Heart left ventricle (tissue), 16 donors: ENCODE results near the gene CD8A. TPM values are rescaled to one million over a fixed set of nuclear protein-coding genes. Genes with fewer than 3 reads are reported as not detected.
A peak's percentile ranks its signal among the peaks of the same experiment; 100 is the strongest.

Experiments
- ATAC-seq, 4 donors: fragments of 200-7000 bp; cut with Tn5 transposase; one replicate each; pipeline ENCODE4 v1.9.1; 2020 to 2022; ENCODE audit warnings: moderate library complexity in 4 of 4, mild to moderate bottlenecking in 3 of 4, moderate number of reproducible peaks in 1 of 4
- DNase-seq, 5 donors: peaks; one replicate each; pipeline ENCODE4 v3.0.0-alpha.2; 2020
- H3K27ac ChIP-seq, 12 donors: fragments of 200-600 bp; sonication (generic) in 4 of 12; one replicate each; pipeline versions ENCODE4 v1.5.0 to v1.8.0; 2016 to 2022; ENCODE audit warnings: mild to moderate bottlenecking in 2 of 12
- H3K27me3 ChIP-seq, 9 donors: fragments of 200-600 bp; sonication (generic) in 2 of 9; one replicate each; pipeline versions ENCODE4 v1.5.1 to v1.8.0; 2016 to 2022; ENCODE audit warnings: mild to moderate bottlenecking in 3 of 9
- H3K36me3 ChIP-seq, 9 donors: fragments of 200-600 bp; sonication (generic) in 2 of 9; one replicate each; pipeline versions ENCODE4 v1.5.0 to v1.8.0; 2018 to 2022; ENCODE audit warnings: mild to moderate bottlenecking in 2 of 9
- H3K4me1 ChIP-seq, 12 donors: fragments of 200-600 bp; sonication (generic) in 4 of 12; one replicate each; pipeline versions ENCODE4 v1.5.0 to v1.8.0; 2016 to 2022; ENCODE audit warnings: mild to moderate bottlenecking in 3 of 12
- H3K4me3 ChIP-seq, 12 donors: fragments of 200-600 bp; sonication (generic) in 4 of 12; one replicate each; pipeline versions ENCODE4 v1.5.0 to v1.8.0; 2017 to 2022; ENCODE audit warnings: mild to moderate bottlenecking in 9 of 12, moderate library complexity in 4 of 12
- H3K9me3 ChIP-seq, 12 donors: fragments of 200-600 bp; sonication (generic) in 4 of 12; one replicate each; pipeline versions ENCODE4 v1.5.0 to v1.8.0; 2016 to 2022; ENCODE audit warnings: mild to moderate bottlenecking in 1 of 12
- CTCF ChIP-seq, 12 donors: fragments of 200-600 bp; sonication (generic) in 4 of 12; IDR thresholded peaks; one replicate each; pipeline versions ENCODE4 v1.5.0 to v1.8.0; 2018 to 2022; ENCODE audit warnings: antibody characterized with exemption in 12 of 12, mild to moderate bottlenecking in 5 of 12
- POLR2A ChIP-seq, 2 donors: fragments of 450-650 bp; IDR thresholded peaks; one replicate each; pipeline ENCODE4 v1.6.1; 2017; ENCODE audit warnings: antibody characterized with exemption in 2 of 2, mild to moderate bottlenecking in 2 of 2, moderate library complexity in 2 of 2
- WGBS, 4 donors: extraction: QIAGEN DNeasy Blood & Tissue Kit in 2 of 4; methylation state at CpG; one replicate each; pipeline versions ENCODE4 v1.1.5 to v1.1.7; 2013 to 2018; 5-methylcytosine and 5-hydroxymethylcytosine counted together
- intact Hi-C, 10 donors: fragments of 100-400 bp; cut with DNase I; formaldehyde crosslinking; loops; one replicate each; pipeline versions ENCODE4 v1.11.1 to v1.14.2; 2022
- polyA plus RNA-seq, 2 donors: library from polyadenylated mRNA; stranded (reverse); fragments of 200-250 nt; gene quantifications; one replicate each; pipeline ENCODE4 v1.2.3, GENCODE V29; 2013
- total RNA-seq, 9 donors: library from RNA; depleted of rRNA in 2 of 9; stranded (reverse); fragments of >200 nt in 2 of 9; fragmentation: NEBNext Ultra II Directional in 3 of 9; extraction: Animal tissue kit (Norgen Biotek cat#: 25700) in 3 of 9; gene quantifications; one replicate each; pipeline versions ENCODE4 v1.1.0 to v1.2.4, GENCODE V29; 2016 to 2023
- donor health status: ischemic (EF 13 %, LVEDD 7.1; RV severe dilation, severe dysfunction).
- donor health status: healthy with polysubstance abuse.
- donor health status: DM: no; HTN: yes; CAD: no.
- donor health status: DM: no; HTN: no; CAD: no.
- donor health status: ischemic (EF 25% LVEDD 6.9; RV normal size, moderate dysfunction).
- donor health status: ischemic (EF 25% LVEDD 5.7; RV mildly dilated, moderate dysfunction).
- donor health status: healthy.
- donor health status: DM: yes; HTN: yes; CAD: no.
- donor health status: ischemic (EF 35%, LVEDD 5.7; RV mildly dilated, moderate dysfunction).
- donor health status: nonischemic (EF 11% LVEDD 7.7; RV severe dilation, severe dysfunction).
- donor health status: DM: yes; HTN: yes; CAD: no.
- donor health status: PGD.
- donor health status: ischemic (EF 29% LVEDD 5.4; RV normal size, mild dysfunction).
- donor health status: nonischemic (EF 23%, LVEDD 6.1; RV moderate dilation, normal function).

The CD8A gene
- total and polyA plus RNA-seq, 11 donors: 0.24 to 11.1 (median 0.43) TPM; not detected in 1

DNA sequence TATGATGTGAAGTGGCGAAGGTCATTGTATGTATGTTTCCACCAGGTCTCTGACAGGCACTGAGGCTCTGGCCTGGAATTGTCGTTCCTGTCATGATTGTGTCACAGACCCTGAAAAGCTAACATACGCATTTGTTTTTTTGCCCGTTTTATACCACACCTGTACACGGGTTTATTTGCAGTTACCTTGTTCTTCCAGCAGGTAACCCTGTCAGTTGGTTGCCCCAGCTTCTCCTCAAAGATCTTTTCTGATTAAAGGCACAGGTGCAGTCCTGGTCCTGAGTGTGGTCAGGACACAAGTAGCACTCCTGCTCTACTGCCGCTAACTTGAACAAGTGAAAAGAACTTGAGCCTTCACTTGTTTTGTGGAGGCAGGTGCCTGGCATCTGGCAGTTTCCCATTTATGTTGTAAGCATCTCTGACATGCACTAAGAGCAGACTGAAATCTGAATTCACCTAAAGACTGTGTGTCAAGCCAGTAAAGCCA, 19.9 kb downstream of the CD8A start:
- 82 to 94% (median 92%) methylated on average over 6 of the region's 6 CpGs for WGBS, 4 donors
- no peak for TF ChIP-seq POLR2A (IDR thresholded peaks at IDR 0.05)
- TF ChIP-seq CTCF (IDR thresholded peaks at IDR 0.05): no peak
- DNase-seq: no peak
- H3K9me3 ChIP-seq: no peaks in the 10 kb centered on the region
- intact Hi-C loops: no loop called here
- H3K36me3 ChIP-seq: peaks cover 0 to 98% (median 93%) of the 10 kb centered on the region in 9 donors
- no peaks in the 10 kb centered on the region for H3K27me3 ChIP-seq
- H3K4me3 ChIP-seq: no peak overlapping the region
- H3K4me1 ChIP-seq: peaks cover 0 to 34% (median 10%) of the 10 kb centered on the region in 12 donors
- ATAC-seq: no peak
- H3K27ac ChIP-seq: no peak overlapping the region

GRCh38 chr2:86769838-86770237, 20.9 kb downstream of the CD8A start:
- DNase-seq (no peak), ATAC-seq (no peak)
- Histone ChIP-seq H3K9me3 (no peaks in the 10 kb centered on the region), H3K27me3 (no peaks in the 10 kb centered on the region), H3K4me1 (peaks cover 0 to 34% (median 13%) of the 10 kb centered on the region in 12 donors), H3K4me3 (no peak overlapping the region), H3K36me3 (peaks cover 0 to 96% (median 91%) of the 10 kb centered on the region in 9 donors), H3K27ac (no peak overlapping the region)
- no peak for TF ChIP-seq CTCF (IDR thresholded peaks at IDR 0.05)
- TF ChIP-seq POLR2A (IDR thresholded peaks at IDR 0.05): no peak
- intact Hi-C loops: no loop called here
- WGBS, 4 donors: 64 to 77% (median 73%) methylated on average over 4 of the region's 4 CpGs

DNA sequence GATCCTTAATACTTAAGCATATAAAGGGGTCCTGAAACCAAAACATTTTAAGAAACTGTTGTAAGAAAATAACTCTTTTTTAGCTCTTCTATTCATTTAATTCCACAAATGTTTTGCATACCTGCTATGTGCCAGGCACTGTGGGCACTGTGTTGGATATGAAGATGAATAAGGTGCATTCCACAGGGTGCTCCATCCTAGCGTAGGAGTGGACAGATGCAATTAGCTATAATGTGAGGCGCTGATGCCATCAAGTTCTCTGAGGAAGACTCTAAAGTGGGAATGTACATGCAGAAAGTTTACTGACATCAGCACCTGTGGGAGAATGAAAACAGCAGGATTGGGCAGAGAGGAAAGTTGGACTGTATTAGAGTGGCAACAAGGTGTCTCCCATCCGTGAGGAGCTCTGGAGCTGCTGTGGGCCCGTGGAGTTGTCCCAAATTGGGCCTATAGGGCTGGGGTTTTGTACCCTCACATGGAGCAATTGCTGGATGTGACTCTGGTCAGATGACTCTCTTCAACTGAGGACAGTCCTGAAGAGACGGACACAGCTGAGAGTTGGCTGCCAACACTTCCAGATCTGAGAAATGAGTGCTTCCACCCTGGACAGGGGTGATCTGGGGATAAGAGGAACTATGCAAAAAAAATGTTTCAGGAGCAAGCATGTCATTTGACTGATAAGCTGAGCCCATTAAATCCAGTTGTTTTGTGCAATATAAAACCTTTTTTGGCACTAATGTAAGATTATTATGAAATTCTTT, 22.3 kb downstream of the CD8A start:
- ATAC-seq (peak; percentile 37 to 71 (median 61)), DNase-seq (no peak)
- 52 to 68% (median 57%) methylated on average over 5 of the region's 5 CpGs for WGBS, 4 donors
- H3K27ac ChIP-seq: no peak overlapping the region
- no peaks in the 10 kb centered on the region for H3K9me3 ChIP-seq
- H3K4me3 ChIP-seq: no peak overlapping the region
- H3K36me3 ChIP-seq: peaks cover 0 to 81% (median 77%) of the 10 kb centered on the region in 9 donors
- H3K4me1 ChIP-seq: peaks cover 0 to 38% (median 13%) of the 10 kb centered on the region in 12 donors
- intact Hi-C loops: no loop called here
- no peak for TF ChIP-seq POLR2A (IDR thresholded peaks at IDR 0.05)
- no peak for TF ChIP-seq CTCF (IDR thresholded peaks at IDR 0.05)
- H3K27me3 ChIP-seq: no peaks in the 10 kb centered on the region

DNA sequence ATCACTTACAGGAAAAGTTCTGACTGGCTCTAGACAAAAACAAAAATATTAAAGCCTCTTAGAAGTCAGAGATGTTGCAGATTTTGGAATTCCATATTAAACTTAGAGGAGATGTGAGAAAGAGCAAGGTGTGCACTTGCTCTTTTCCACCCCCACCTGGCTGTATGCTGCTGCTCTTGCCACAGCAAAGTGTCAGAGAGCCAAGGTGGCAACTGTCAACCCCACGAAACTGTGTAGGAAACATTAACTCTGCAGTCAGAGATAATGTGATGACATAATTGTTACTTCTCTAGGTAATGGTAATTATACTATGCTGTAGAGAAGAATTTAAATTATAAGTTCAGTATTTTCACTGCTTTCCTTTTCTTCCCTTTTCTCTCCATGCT, 25.4 kb downstream of the CD8A start:
- no peaks in the 10 kb centered on the region for H3K27me3 ChIP-seq

More for the DNA sequence above, 25.4 kb downstream of the CD8A start:
- intact Hi-C loops: no loop called here
- WGBS, 4 donors: 39 to 57% (median 44%) methylated on average over 1 of the region's 1 CpG
- peaks cover 0 to 48% (median 21%) of the 10 kb centered on the region in 12 donors for H3K4me1 ChIP-seq
- TF ChIP-seq CTCF (IDR thresholded peaks at IDR 0.05) (no peak), POLR2A (IDR thresholded peaks at IDR 0.05) (no peak)
- H3K36me3 ChIP-seq: peaks cover 0 to 53% (median 50%) of the 10 kb centered on the region in 9 donors
- DNase-seq (no peak), ATAC-seq (no peak)
- H3K9me3 ChIP-seq: no peaks in the 10 kb centered on the region
- no peak overlapping the region for H3K27ac ChIP-seq
- H3K4me3 ChIP-seq: no peak overlapping the region
